Activated CD8-positive, alpha-beta memory T cell treated with anti-CD3 and anti-CD28 coated beads, Interleukin-2, amount 50 U/mL, for 1 hour (primary cell): ENCODE measurements around the gene ITGB2.

Experiments
- DNase-seq: peaks from one replicate; pipeline ENCODE4 v3.0.0-alpha.2; 2020; ENCODE audit errors: extremely low read depth

The ITGB2 gene

GRCh38 chr21:44897326-44898010 lies 23.2 kb downstream of the ITGB2 start:
- no peak for DNase-seq

DNA sequence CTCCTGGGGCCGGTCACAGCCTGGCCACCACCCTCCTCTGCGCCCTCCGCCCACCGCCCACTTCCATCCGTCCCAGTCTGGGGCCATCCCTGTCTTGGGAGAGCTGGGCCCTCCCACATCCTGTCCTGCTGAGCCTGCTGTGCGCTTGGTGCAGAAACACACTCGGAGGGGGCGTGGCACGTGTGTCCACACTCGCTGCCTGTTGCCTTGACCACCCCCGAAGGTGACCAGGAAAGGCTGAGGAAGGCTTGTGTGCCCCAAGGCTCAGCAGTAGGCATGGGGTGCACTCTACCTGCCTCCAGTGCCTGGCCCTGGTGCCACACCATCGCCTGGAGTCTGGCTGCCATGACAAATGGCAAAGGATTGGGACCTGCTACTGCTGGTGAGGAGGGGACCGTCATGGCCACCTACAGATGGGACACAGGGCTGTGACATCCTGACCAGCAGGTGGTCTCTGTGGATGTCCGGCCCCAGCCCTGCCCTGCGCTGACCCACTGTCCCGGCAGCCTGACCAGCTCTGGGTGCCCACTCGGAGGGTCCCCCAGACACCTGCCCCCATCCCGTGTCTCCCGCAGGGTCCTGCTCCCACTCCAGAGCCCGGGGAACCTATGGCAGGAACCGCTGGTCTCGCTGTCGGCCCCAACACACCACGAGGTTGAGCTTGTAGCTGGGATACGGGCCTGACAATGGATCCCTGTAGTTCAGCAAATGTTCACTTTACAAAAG lies 24.0 kb downstream of the ITGB2 start:
- DNase-seq: no peak

- no peak for DNase-seq
Observed at GRCh38 chr21:44895859-44896258, 24.8 kb downstream of the ITGB2 start.

GRCh38 chr21:44894687-44895302 lies 25.9 kb downstream of the ITGB2 start:
- DNase-seq: no peak

GRCh38 chr21:44893948-44894656 lies 26.6 kb downstream of the ITGB2 start:
- no peak for DNase-seq

- no peak for DNase-seq
Observed at GRCh38 chr21:44893278-44893556, 27.5 kb downstream of the ITGB2 start.

GRCh38 chr21:44892536-44893277 lies 28.0 kb downstream of the ITGB2 start:
- no peak for DNase-seq

- no peak for DNase-seq
Observed at GRCh38 chr21:44892095-44892494, 28.6 kb downstream of the ITGB2 start.

GRCh38 chr21:44891631-44892031 lies 29.1 kb downstream of the ITGB2 start:
- DNase-seq: no peak

- no peak for DNase-seq
Observed at GRCh38 chr21:44890961-44891541, 29.6 kb downstream of the ITGB2 start.

DNA sequence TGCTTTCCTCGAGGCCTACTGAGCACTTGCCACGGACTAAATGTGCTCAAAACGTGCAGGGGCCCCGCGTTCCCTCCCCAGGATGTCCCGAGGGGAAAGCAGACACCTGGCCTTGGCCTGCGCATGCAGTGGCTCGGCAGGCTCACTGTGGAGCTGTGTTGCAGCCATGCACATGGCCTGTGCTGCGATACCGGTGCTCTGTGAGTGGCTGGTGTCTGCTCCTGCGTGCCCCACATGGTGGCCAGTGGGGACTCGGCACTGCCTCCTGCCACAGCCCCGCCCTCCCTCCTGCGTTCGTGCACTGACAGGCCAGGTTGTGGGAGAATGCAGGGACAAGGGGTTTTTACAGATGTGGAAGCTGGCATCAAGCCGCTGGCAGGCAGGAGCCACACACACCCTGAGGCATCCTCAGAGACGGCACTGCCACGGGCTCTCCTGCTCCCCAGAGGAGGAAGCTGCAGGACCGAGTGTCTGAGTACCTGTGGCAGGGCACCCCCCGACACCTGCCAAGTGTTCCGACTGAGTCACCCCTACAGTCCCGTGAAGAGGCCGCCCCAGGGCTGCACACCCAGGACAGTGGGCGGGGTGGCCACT lies 30.3 kb downstream of the ITGB2 start:
- DNase-seq: no peak

DNA sequence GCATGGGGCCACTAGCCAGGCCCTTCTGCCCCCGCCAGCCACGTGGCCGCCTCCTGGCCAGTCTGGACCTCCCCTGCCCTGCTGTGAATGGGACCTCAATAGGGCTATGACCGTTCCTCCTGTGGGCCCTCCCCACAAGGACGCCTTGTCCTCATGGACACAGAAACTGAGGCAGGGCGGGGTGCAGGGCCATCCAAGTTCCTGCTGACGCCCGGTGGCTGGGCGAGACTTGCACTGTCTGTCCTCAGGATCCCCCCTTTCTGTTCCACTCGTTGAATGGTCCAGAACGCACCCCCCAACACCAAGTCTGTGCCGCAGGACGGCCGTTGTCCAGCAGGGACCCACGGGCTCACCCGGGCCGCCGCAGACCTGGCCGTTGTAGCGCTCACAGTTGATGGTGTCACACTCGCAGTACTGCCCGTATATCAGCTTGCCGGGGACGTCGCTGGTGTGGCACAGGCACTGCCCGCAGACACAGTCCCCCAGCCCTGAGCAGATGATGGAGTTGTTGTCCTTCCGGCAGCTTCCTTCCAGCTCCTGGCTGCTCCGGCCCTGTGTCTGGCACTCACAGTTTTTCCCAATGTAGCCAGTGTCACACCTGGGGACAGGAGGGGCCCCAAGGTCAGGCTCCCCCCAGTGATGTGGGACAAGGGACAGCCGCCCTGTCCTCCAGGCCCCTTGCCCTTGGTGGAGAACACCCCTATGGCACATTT lies 30.9 kb downstream of the ITGB2 start:
- no peak for DNase-seq

DNA sequence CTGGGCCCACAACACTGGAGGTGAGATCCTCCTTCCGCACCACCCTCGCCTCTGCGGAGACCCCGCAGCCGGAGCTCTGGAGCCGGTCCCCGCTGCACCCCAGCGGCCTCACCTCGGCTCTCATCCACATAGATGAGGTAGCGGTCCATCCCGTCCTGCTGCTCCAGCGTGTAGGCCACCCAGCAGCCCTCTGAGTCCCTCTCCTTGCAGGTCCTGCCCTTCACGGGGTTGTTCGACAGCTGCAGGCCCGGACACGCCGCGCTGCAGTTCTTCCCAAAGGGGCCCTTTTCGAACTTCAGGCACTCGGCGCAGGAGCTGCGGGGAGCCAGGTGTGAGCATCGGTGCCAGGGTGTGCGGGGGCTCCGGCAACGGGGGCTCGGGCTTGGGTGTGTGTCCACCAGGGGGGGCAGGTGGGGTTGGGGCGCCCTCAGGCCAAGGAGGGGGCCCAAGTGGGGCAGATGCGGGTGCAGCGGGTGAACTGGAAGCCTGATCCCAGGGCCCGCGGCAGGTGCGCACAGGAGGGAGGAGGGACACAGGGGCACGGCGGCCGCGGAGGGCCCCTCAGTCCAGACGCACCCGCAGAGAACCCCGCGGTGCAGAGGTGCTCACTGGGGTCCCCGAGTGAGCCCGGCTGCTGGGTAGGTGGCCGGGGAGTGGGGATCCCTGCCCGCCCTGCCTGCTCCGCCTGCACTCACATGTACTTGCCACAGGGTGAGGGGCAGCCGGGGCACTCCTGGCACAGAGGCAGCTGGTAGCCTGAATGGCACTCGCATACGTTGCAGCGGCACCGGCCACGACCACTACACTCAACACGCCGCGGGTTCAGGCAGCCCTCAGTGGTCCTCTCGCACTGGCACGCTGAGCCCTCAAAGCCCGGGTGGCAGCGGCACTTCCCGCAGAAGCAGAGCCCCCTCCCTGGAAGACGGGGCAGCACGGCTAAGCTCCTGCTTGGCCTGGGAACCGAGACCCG lies 31.8 kb downstream of the ITGB2 start:
- no peak for DNase-seq

- no peak for DNase-seq
Observed at GRCh38 chr21:44887807-44888580, 32.7 kb downstream of the ITGB2 start.

DNA sequence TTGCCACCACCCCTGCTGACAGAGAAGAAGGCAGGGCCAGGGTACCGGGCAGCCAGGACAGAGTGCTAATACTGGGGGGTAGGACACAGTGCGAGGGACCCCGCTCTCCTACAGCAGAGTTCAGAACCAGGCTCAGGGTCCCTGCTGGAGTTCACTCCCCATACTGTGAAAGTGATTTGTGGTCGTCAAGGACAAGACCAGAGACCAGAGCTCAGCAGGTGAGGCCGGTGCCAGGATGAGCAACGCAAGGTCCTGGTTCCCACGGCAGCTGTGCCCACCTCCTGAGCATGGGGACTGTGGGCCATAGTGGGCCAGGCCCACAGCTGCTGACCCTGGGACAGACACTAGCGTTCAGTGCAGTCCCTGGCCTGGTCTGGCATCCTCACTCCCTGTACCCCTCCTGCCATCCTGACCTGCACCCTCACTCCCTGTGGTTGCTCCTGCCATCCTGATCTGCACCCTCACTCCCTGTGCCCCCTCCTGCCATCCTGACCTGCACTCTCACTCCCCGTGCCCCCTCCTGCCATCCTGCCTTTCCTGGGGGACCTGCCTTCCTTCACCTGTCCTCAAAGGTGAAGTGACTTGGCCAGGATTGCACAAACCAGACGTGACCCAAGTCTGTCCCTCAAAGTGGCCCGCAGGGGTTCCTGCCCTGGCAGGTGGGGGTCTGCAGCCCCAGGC lies 33.4 kb downstream of the ITGB2 start:
- DNase-seq: no peak

DNA sequence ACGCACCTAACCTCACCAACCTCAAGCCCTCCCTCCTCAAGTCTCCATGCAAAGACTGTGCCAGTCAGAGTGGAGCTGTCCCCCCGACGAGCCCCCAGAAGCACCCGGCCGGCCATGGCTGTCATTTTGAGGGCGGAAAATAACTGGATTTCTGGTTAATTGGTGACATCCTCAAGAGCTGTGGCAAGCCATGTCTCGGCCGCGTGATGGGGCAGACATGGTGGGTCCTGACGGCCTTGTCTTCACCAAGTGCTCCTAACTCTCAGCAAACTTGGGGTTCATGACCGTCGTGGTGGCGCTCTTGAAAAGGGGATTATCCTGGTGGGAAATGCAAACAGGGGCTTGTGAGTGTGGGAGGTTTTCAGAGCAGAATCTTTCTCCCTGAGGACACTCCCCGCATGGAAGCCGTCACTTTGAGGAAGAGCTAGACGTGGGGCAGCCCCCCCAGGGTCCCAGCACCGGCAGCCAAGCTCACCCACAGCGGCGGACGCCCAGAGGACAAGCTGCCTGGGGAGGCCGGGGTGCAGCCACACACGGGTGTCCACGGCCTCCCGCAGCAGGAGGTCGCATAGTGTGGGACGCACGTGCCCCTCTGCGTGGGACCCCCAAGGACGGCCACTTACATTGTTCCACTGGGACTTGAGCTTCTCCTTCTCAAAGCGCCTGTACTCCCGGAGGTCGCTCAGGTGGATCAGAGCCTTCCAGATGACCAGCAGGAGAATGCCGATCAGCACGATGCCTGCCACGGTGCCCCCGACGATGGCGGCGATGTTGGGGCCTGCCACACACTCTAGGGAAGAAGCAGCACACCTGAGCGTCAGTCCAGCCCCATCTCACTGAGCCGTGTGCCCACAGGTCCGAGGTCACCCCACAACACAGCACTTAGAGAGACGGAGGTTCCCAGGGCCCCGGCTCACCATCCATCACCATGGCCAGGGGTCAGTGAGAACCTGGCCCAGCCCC lies 34.3 kb downstream of the ITGB2 start:
- DNase-seq: no peak

- DNase-seq: no peak
Observed at GRCh38 chr21:44885615-44886014, 35.1 kb downstream of the ITGB2 start.
